HepG2 (cell line): ENCODE results near the gene PLB1. TPM values are rescaled to one million over a fixed set of nuclear protein-coding genes. Genes with fewer than 3 reads are reported as not detected.

Experiments used
- ATAC-seq: fragments of 200-7000 bp; cut with Tn5 transposase; 3 replicates; pipeline ENCODE4 v1.9.1; 2020; ENCODE audit warnings: mild to moderate bottlenecking, moderate library complexity
- BruUV-seq: library from RNA; stranded (reverse); fragments of 400-500 nt; replicated peaks from 2 replicates; lab custom pipeline; 2021; lab: Mats Ljungman, UMichigan
- CTCF ChIA-PET: fragments of 300-600 bp; formaldehyde crosslinking; extraction: SDS; loops from one replicate; lab custom pipeline; 2021; ENCODE audit warnings: low total read pairs, inconsistent platforms, low intra/inter-chr PET ratio; lab: Yijun Ruan, JAX
- POLR2A ChIA-PET: fragments of 350-600 bp; sonication (Branson Sonifier 250); formaldehyde crosslinking; loops from one replicate; lab custom pipeline; 2020; ENCODE audit warnings: antibody characterized with exemption, inconsistent platforms; lab: Yijun Ruan, JAX
- DNase-seq: peaks from one replicate; pipeline ENCODE4 v3.0.0-alpha.2; 2015; ENCODE audit warnings: low spot score
- FAIRE-seq: peaks from 3 replicates; lab custom pipeline; 2011; peaks lifted over from hg19 to GRCh38; lab: Jason Lieb, UNC
- H2AFZ ChIP-seq: one replicate; pipeline ENCODE4 v1.6.1; 2011; ENCODE audit warnings: low read length, inconsistent platforms
- H3K27ac ChIP-seq: fragments of 300-600 bp; 3 replicates; pipeline ENCODE4 v1.8.0; 2011; ENCODE audit warnings: mixed run types, mild to moderate bottlenecking, mixed read lengths, low read length, inconsistent platforms; ENCODE audit not compliant: insufficient read depth; ENCODE audit errors: extremely low read length
- H3K27me3 ChIP-seq, 2 experiments: fragments of 200-600 bp in 1 of 2; 2 replicates in 1 of 2; 3 replicates in 1 of 2; pipeline versions ENCODE4 v1.6.0 to v1.8.0; 2011; ENCODE audit warnings: low read length in 2 of 2, mild to moderate bottlenecking in 2 of 2, moderate library complexity in 2 of 2, inconsistent platforms in 1 of 2; ENCODE audit not compliant: insufficient read depth in 2 of 2, control insufficient read depth in 1 of 2
- H3K36me3 ChIP-seq, 2 experiments: fragments of 200-600 bp in 1 of 2; replicated peaks in 1 of 2; 2 replicates in 1 of 2; 3 replicates in 1 of 2; pipeline versions ENCODE4 v1.5.1 to v1.8.0; 2011; ENCODE audit warnings: low read length in 2 of 2, inconsistent platforms in 1 of 2; ENCODE audit not compliant: insufficient read depth in 2 of 2, control insufficient read depth in 1 of 2
- H3K4me1 ChIP-seq: 2 replicates; pipeline ENCODE4 v1.5.1; 2012; ENCODE audit warnings: low read length, inconsistent platforms; ENCODE audit not compliant: insufficient read depth
- H3K4me2 ChIP-seq: 2 replicates; pipeline ENCODE4 v1.6.0; 2011; ENCODE audit warnings: low read depth, low read length, inconsistent platforms
- H3K4me3 ChIP-seq, 3 experiments: fragments of 200-600 bp in 1 of 3; sonication (generic), shearing (Covaris generic) in 1 of 3; replicated peaks in 1 of 3; 2 replicates each; pipeline ENCODE4 v1.5.1; 2011 to 2016; ENCODE audit warnings: low read length in 3 of 3, inconsistent platforms in 2 of 3, low read depth in 2 of 3, mild to moderate bottlenecking in 2 of 3, control low read depth in 1 of 3, mixed read lengths in 1 of 3; ENCODE audit not compliant: insufficient read depth in 1 of 3
- H3K79me2 ChIP-seq: one replicate; pipeline ENCODE4 v1.6.1; 2011; ENCODE audit warnings: low read length, inconsistent platforms; ENCODE audit not compliant: insufficient read depth
- H3K9ac ChIP-seq: 2 replicates; pipeline ENCODE4 v1.6.0; 2011; ENCODE audit warnings: mild to moderate bottlenecking, low read depth, low read length, inconsistent platforms; ENCODE audit not compliant: insufficient read depth
- H3K9me3 ChIP-seq: 2 replicates; pipeline ENCODE4 v1.5.1; 2012; ENCODE audit warnings: mild to moderate bottlenecking, low read length
- H4K20me1 ChIP-seq: 2 replicates; pipeline ENCODE4 v1.6.0; 2011; ENCODE audit warnings: inconsistent platforms, mild to moderate bottlenecking, low read length, moderate library complexity; ENCODE audit not compliant: insufficient read depth
- ARNT ChIP-seq: fragments of 450-650 bp; IDR thresholded peaks from 2 replicates; pipeline ENCODE4 v1.6.1; 2017
- FOXM1 ChIP-seq: sonication (generic); formaldehyde crosslinking; IDR thresholded peaks from 2 replicates; pipeline ENCODE4 v1.5.0; 2020; ENCODE audit warnings: missing genetic modification reagents
- GRHL1 ChIP-seq: sonication (generic); formaldehyde crosslinking; conservative IDR thresholded peaks from 2 replicates; pipeline ENCODE4 v1.8.0; 2022; ENCODE audit warnings: missing genetic modification reagents
- HNRNPL ChIP-seq: fragments of 200-400 bp; formaldehyde crosslinking; IDR thresholded peaks from 2 replicates; pipeline ENCODE4 v1.6.1; 2017; ENCODE audit warnings: mild to moderate bottlenecking, low read depth, low read length
- HOMEZ ChIP-seq: IDR thresholded peaks from 2 replicates; pipeline ENCODE4 v1.6.1; 2016; ENCODE audit warnings: low read depth
- JUN ChIP-seq: sonication (generic); formaldehyde crosslinking; IDR thresholded peaks from 2 replicates; pipeline ENCODE4 v1.4.0; 2020; ENCODE audit warnings: mild to moderate bottlenecking, missing genetic modification reagents
- PAXIP1 ChIP-seq: sonication (generic); formaldehyde crosslinking; conservative IDR thresholded peaks from 2 replicates; pipeline ENCODE4 v1.4.0; 2020; ENCODE audit warnings: mild to moderate bottlenecking, missing genetic modification reagents, moderate library complexity
- SMARCC2 ChIP-seq: fragments of 450-650 bp; IDR thresholded peaks from 2 replicates; pipeline ENCODE4 v1.6.1; 2017; ENCODE audit warnings: antibody characterized with exemption, mild to moderate bottlenecking
- ZNF546 ChIP-seq: sonication (generic); formaldehyde crosslinking; conservative IDR thresholded peaks from 2 replicates; pipeline ENCODE4 v1.8.1; 2023; ENCODE audit warnings: mild to moderate bottlenecking, missing genetic modification reagents
- ZNF747 ChIP-seq: sonication (generic); formaldehyde crosslinking; IDR thresholded peaks from 2 replicates; pipeline ENCODE4 v1.8.1; 2023; ENCODE audit warnings: missing genetic modification reagents, mild to moderate bottlenecking, borderline replicate concordance
- ZNF784 ChIP-seq: sonication (generic); formaldehyde crosslinking; IDR thresholded peaks from 2 replicates; pipeline ENCODE4 v1.5.1; 2020; ENCODE audit warnings: missing genetic modification reagents, mild to moderate bottlenecking, borderline replicate concordance
- WGBS: methylation state at CpG from one replicate; pipeline ENCODE4 v1.1.6; 2017; ENCODE audit warnings: low lambda C conversion rate; 5-methylcytosine and 5-hydroxymethylcytosine counted together
- in situ Hi-C: cut with HindIII; loops from 2 replicates; pipeline ENCODE4 v1.10.0; 2017; ENCODE audit warnings: low pct_unique_long_range_greater_than_20kb; ENCODE audit not compliant: extremely low pct_ligation_motif_present
- intact Hi-C: fragments of 100-400 bp; cut with micrococcal nuclease; formaldehyde crosslinking; loops from one replicate; pipeline ENCODE4 v1.10.0; 2022; ENCODE audit not compliant: unreplicated experiment
- polyA plus RNA-seq, 8 experiments: library from polyadenylated mRNA; depleted of rRNA in 3 of 8; stranded (reverse) in 7 of 8; unstranded in 1 of 8; fragments of >200 nt; fragmentation: Illumina TruSeq in 4 of 8; extraction: Trizol in 4 of 8; gene quantifications; 2 replicates each; pipeline versions ENCODE4 v1.2.1 to v1.2.3, GENCODE V29; 2011 to 2016; ENCODE audit warnings: low read depth in 4 of 8, missing spikeins in 1 of 8, mixed read lengths in 1 of 8; ENCODE audit not compliant: insufficient read depth in 1 of 8
- total RNA-seq, 5 experiments: library from RNA; depleted of rRNA; stranded (reverse); fragments of >200 nt; fragmentation: Illumina TruSeq; extraction: Trizol; gene quantifications; 2 replicates each; pipeline ENCODE4 v1.2.3, GENCODE V29; 2016; ENCODE audit warnings: low read depth in 1 of 5

PLB1 gene
- total and polyA plus RNA-seq, 2 of the 13 experiments (the other 11 are each of a cell fraction or from before 2014, with no cell fraction given), result 0.20 to 1.8 TPM

- H3K9me3 ChIP-seq, result no peaks in the 10 kb centered on the region
- H3K9ac ChIP-seq, result no peak overlapping the region
- POLR2A ChIA-PET, result no interaction called here
- H3K27ac ChIP-seq, result no peak overlapping the region
- intact Hi-C loops, result no loop called here
- peak; percentile 37; the same call in 2 of the 3 replicates for ATAC-seq
- in situ Hi-C loops, result no loop called here
- no peak overlapping the region for H2AFZ ChIP-seq
- WGBS, result 24% methylated on average over 8 of the region's 8 CpGs
- no TSS peak for BruUV-seq
- peak; percentile 45 for DNase-seq
- FAIRE-seq, result no peak
- no peak overlapping the region for H3K4me2 ChIP-seq
- no peak overlapping the region for H3K4me3 ChIP-seq
- H3K36me3 ChIP-seq, result no peaks in the 10 kb centered on the region
- H3K79me2 ChIP-seq, result no peaks in the 10 kb centered on the region
- H3K4me1 ChIP-seq, result peaks cover 9% of the 10 kb centered on the region
- H4K20me1 ChIP-seq, result no peaks in the 10 kb centered on the region
- H3K27me3 ChIP-seq, result peaks cover 0 to 19% of the 10 kb centered on the region in 2 experiments; a peak in 2 of 5 replicates
- CTCF ChIA-PET, result no interaction called here
- TF ChIP-seq FOXM1 (CRISPR knock-in tag) (no peak), SMARCC2 (no peak), HOMEZ (CRISPR knock-in tag) (no peak), HNRNPL (no peak), PAXIP1 (CRISPR knock-in tag) (no peak), ZNF747 (no peak), ARNT (no peak), ZNF546 (no peak), ZNF784 (CRISPR knock-in tag) (no peak), JUN (CRISPR knock-in tag) (no peak), GRHL1 (CRISPR knock-in tag) (no peak)
- TF ChIP-seq, all 625 proteins: peak for 0
Measured at GRCh38 chr2:28465148-28465885, 30.5 kb upstream of the PLB1 start.
